Epithelial cell of proximal tubule (primary cell): ENCODE data around the gene STK11IP. TPM values are rescaled to one million over a fixed set of nuclear protein-coding genes. Genes with fewer than 3 reads are reported as not detected.

Experiments used
- DNase-seq: peaks from one replicate; pipeline ENCODE4 v3.0.0-alpha.2; 2011; ENCODE audit warnings: low read depth
- H3K4me3 ChIP-seq: 2 replicates; pipeline ENCODE4 v1.5.1; 2011; ENCODE audit warnings: low read depth, mild to moderate bottlenecking, low read length
- CTCF ChIP-seq: conservative IDR thresholded peaks from 2 replicates; pipeline ENCODE4 v1.5.1; 2012; ENCODE audit warnings: low read depth, mild to moderate bottlenecking, low read length
- total RNA-seq: library from RNA; depleted of rRNA; stranded (reverse); fragments of >200 nt; gene quantifications from 2 replicates; pipeline ENCODE4 v1.2.3, GENCODE V29; 2015

STK11IP gene
- total RNA-seq, 1 donor from 2014 or later = 35.7 TPM

DNA sequence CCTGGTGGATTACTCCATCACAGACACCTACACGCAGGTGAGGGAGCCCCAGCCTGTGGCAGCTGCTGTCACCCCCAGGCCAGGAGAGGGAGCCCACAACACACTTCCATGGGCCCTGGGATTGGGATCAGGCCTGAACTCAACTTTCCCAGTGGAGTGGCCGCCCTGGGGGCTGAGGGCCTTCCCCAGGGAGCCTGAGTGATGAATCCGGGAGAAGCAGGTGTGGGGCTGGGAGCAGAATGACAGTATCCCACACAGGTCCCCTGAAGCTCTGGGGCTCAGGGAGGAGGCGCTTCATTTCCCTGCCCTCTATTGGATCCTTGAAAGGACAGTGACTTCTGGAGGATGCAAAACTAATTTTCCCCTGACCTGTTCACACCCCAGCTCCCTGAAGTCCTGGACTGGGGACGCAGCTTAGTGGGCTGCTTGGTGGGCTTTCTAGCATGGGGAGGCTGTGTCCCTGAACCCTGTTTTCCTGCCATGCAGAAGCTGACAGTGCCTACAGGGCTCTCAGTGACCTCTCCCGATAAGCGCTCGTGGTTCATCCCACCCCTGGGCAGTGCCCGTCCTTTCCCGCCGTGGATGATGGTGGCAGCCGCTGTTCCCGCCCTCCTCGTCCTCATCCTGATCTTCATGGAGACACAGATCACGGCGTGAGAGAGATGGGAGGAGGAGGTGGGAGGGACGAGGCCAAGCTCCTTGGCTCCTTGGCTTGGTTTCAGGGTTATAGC is 40.7 kb downstream of the STK11IP start:
- peak; percentile 39 for TF ChIP-seq CTCF
- H3K4me3 ChIP-seq = no peak overlapping the region
- DNase-seq = no peak

GRCh38 chr2:219638948-219639755 is 41.5 kb downstream of the STK11IP start:
- no peak for TF ChIP-seq CTCF
- no peak overlapping the region for H3K4me3 ChIP-seq
- no peak for DNase-seq

DNA sequence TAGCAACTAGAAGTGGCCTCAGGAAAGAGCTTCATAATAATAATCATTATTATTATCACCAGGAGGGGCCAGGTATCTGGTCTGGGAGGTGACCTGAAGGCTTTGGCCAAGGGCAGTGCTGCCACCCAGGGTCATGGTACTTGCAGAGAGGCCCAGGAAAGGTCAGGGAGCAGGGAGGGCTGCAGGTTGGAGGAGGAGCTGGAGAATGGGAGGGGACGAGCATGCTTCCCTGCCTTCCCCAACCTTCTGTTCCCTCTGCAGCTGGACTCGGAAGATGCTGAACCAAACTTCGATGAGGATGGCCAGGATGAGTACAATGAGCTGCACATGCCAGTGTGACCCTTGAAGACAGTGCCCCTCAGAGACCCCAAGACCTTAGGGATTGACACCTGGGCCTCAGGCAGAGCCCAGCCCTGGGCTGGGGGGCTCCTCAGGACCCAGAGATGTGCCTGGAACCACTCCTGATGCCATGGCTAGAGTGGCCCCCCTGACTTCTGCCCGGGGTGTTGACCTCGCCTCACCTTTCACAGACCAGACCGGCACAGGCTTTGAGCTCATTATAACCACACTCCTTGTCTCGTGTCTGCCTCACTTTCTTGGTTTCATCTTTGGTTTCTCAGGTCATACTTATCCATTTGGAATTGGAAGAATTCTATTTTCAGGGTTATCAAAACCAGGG is 43.9 kb downstream of the STK11IP start:
- TF ChIP-seq CTCF = no peak

GRCh38 chr2:219642069-219642454 is 44.4 kb downstream of the STK11IP start:
- no peak for DNase-seq
- no peak for TF ChIP-seq CTCF
- H3K4me3 ChIP-seq = no peak overlapping the region

More for the DNA sequence above, 43.9 kb downstream of the STK11IP start:
- DNase-seq = no peak
- H3K4me3 ChIP-seq = no peak overlapping the region

GRCh38 chr2:219642465-219643083 is 44.9 kb downstream of the STK11IP start:
- peak; percentile 99 for TF ChIP-seq CTCF
- DNase-seq = peak; percentile 70

GRCh38 chr2:219643084-219643473 is 45.4 kb downstream of the STK11IP start:
- TF ChIP-seq CTCF = no peak
- H3K4me3 ChIP-seq = no peak overlapping the region
- no peak for DNase-seq

More at GRCh38 chr2:219642465-219643083, 44.9 kb downstream of the STK11IP start:
- H3K4me3 ChIP-seq = no peak overlapping the region
